K562 (cell line): Measurements from ENCODE around the gene TSPAN18. TPM values are rescaled to one million over a fixed set of nuclear protein-coding genes. Genes with fewer than 3 reads are reported as not detected.

Source experiments
- CHCHD3 ChIP-seq: fragments of 250-450 bp; sonication (Bioruptor Pico); IDR thresholded peaks from 2 replicates; pipeline ENCODE4 v2.1.2; 2022; ENCODE audit warnings: mild to moderate bottlenecking
- FUS ChIP-seq: fragments of 200-400 bp; formaldehyde crosslinking; optimal IDR thresholded peaks from 2 replicates; pipeline ENCODE3; 2017; ENCODE audit warnings: low read depth, low read length
- GTF2F1 ChIP-seq: IDR thresholded peaks from 2 replicates; pipeline ENCODE4 v1.6.1; 2011; ENCODE audit warnings: low read depth, low read length, improper control_type of control experiment
- RAD21 ChIP-seq, 2 experiments: fragments of 250-450 bp in 1 of 2; fragments of 450-650 bp in 1 of 2; sonication (Bioruptor Pico) in 1 of 2; formaldehyde crosslinking in 1 of 2; IDR thresholded peaks in 1 of 2; conservative IDR thresholded peaks in 1 of 2; 2 replicates each; pipeline versions ENCODE4 v1.4.0 to v1.8.0; 2020 to 2022; ENCODE audit warnings: mild to moderate bottlenecking in 2 of 2, moderate library complexity in 1 of 2
- RBM17 ChIP-seq: fragments of 200-400 bp; formaldehyde crosslinking; IDR thresholded peaks from 2 replicates; pipeline ENCODE4 v1.6.1; 2017; ENCODE audit warnings: low read depth, mild to moderate bottlenecking, low read length, borderline replicate concordance
- SREBF2 ChIP-seq: sonication (generic); formaldehyde crosslinking; IDR thresholded peaks from 2 replicates; pipeline ENCODE4 v1.4.0; 2020; ENCODE audit warnings: mild to moderate bottlenecking, missing genetic modification reagents
- XRCC5 ChIP-seq: fragments of 200-400 bp; formaldehyde crosslinking; IDR thresholded peaks from 2 replicates; pipeline ENCODE4 v1.6.1; 2017; ENCODE audit warnings: low read depth, mild to moderate bottlenecking, low read length
- ZKSCAN3 ChIP-seq: fragments of 250-450 bp; sonication (Bioruptor Pico); IDR thresholded peaks from 2 replicates; pipeline ENCODE4 v1.4.0; 2020
- ZNF212 ChIP-seq: fragments of 450-650 bp; formaldehyde crosslinking; IDR thresholded peaks from 2 replicates; pipeline ENCODE4 v1.4.0; 2020; ENCODE audit warnings: mild to moderate bottlenecking
- ZNF232 ChIP-seq: sonication (generic); formaldehyde crosslinking; IDR thresholded peaks from 2 replicates; pipeline ENCODE4 v1.8.0; 2022; ENCODE audit warnings: mild to moderate bottlenecking, missing genetic modification reagents
- ZNF408 ChIP-seq: fragments of 250-450 bp; sonication (Bioruptor Pico); IDR thresholded peaks from 2 replicates; pipeline ENCODE4 v1.4.0; 2020; ENCODE audit warnings: low read depth, mild to moderate bottlenecking, moderate library complexity
- polyA plus RNA-seq, 8 experiments: library from polyadenylated mRNA; depleted of rRNA in 4 of 8; stranded (reverse) in 5 of 8; unstranded in 3 of 8; fragments of >200 nt; fragmentation: Nextera tagmentation in 2 of 8; fragmentation: Illumina TruSeq in 1 of 8; extraction: Ambion mirVana in 2 of 8; extraction: Trizol in 1 of 8; gene quantifications; 2 replicates each; pipeline versions ENCODE4 v1.2.1 to v1.2.3, GENCODE V29; 2011 to 2014; ENCODE audit warnings: inconsistent platforms in 1 of 8, missing spikeins in 1 of 8
- total RNA-seq, 7 experiments: library from RNA; depleted of rRNA in 6 of 7; stranded (reverse); fragments of >200 nt in 6 of 7; fragmentation: Illumina TruSeq in 2 of 7; extraction: Trizol in 2 of 7; gene quantifications; 2 replicates each; pipeline versions ENCODE4 v1.2.1 to v1.2.3, GENCODE V29; 2011 to 2021; ENCODE audit warnings: low replicate concordance in 1 of 7
- TF ChIP-seq, protein P1 (sequence below), 3 experiments: IDR thresholded peaks in 2 of 3; conservative IDR thresholded peaks in 1 of 3; 2 replicates each; pipeline ENCODE4 v1.5.1; 2011 to 2012; ENCODE audit warnings: low read length in 3 of 3, mild to moderate bottlenecking in 3 of 3, control low read depth in 2 of 3, improper control_type of control experiment in 1 of 3, inconsistent platforms in 1 of 3, low read depth in 1 of 3, mixed read lengths in 1 of 3, moderate library complexity in 1 of 3; ENCODE audit not compliant: insufficient read depth in 2 of 3
- TF ChIP-seq, protein P2 (sequence below): fragments of 450-650 bp; IDR thresholded peaks from 2 replicates; pipeline ENCODE4 v1.6.1; 2017; ENCODE audit warnings: antibody characterized with exemption
- TF ChIP-seq, protein P3 (sequence below): sonication (generic); formaldehyde crosslinking; IDR thresholded peaks from 2 replicates; pipeline ENCODE4 v1.8.0; 2022; ENCODE audit warnings: missing genetic modification reagents, mild to moderate bottlenecking, borderline replicate concordance
- TF ChIP-seq, protein P4 (sequence below): fragments of 450-650 bp; IDR thresholded peaks from 2 replicates; pipeline ENCODE4 v1.6.1; 2018; ENCODE audit warnings: mild to moderate bottlenecking, low read depth; ENCODE audit not compliant: partially characterized antibody

The TSPAN18 gene
- total and polyA plus RNA-seq, 9 of the 15 experiments (the other 6 are each of a cell fraction or from before 2014, with no cell fraction given) = 0.17 to 0.35 (median 0.22) TPM; not detected in 4

DNA sequence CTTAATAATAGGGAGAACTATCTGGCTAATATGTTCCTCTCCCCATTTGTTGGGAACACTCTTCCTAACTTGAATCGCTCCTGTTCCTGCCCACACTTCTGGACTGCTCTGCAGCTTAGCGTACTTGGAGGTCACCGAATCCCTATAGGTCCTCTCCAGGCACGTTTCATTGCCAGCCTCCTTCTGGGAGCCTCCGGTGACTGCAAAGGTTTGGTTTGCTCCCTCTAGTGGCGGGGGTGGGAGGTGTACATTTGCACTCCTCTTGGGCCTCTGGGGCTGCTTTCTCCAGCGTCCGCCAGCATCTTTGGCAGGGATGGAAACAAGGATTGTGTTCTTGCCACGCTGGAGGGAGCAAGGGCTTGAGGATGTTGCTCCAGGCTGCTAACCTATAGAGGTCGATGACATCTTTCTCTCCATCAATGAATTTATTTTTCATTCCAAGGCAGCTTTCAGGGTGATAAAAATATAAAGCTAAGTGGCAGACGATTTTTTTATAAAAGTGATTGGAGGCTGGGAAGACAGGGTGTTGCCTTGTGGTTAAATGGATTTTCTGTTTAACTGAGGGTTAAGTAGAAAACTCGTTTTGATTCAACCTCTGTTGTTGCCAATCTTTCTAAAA is 48.7 kb downstream of the TSPAN18 start (continued):
- TF ChIP-seq, protein P1, sequence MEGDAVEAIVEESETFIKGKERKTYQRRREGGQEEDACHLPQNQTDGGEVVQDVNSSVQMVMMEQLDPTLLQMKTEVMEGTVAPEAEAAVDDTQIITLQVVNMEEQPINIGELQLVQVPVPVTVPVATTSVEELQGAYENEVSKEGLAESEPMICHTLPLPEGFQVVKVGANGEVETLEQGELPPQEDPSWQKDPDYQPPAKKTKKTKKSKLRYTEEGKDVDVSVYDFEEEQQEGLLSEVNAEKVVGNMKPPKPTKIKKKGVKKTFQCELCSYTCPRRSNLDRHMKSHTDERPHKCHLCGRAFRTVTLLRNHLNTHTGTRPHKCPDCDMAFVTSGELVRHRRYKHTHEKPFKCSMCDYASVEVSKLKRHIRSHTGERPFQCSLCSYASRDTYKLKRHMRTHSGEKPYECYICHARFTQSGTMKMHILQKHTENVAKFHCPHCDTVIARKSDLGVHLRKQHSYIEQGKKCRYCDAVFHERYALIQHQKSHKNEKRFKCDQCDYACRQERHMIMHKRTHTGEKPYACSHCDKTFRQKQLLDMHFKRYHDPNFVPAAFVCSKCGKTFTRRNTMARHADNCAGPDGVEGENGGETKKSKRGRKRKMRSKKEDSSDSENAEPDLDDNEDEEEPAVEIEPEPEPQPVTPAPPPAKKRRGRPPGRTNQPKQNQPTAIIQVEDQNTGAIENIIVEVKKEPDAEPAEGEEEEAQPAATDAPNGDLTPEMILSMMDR (IDR thresholded peaks at IDR 0.05 in 2 of 3, conservative IDR thresholded peaks at IDR 0.05 in 1 of 3; ENCODE audit: insufficient read depth in 2 of 3, low read depth in 1 of 3, low read length in 3 of 3) = peak; percentile 87 to 92 (median 89)
- TF ChIP-seq CHCHD3 = no peak
- no peak for TF ChIP-seq ZNF408
- TF ChIP-seq, protein P2, sequence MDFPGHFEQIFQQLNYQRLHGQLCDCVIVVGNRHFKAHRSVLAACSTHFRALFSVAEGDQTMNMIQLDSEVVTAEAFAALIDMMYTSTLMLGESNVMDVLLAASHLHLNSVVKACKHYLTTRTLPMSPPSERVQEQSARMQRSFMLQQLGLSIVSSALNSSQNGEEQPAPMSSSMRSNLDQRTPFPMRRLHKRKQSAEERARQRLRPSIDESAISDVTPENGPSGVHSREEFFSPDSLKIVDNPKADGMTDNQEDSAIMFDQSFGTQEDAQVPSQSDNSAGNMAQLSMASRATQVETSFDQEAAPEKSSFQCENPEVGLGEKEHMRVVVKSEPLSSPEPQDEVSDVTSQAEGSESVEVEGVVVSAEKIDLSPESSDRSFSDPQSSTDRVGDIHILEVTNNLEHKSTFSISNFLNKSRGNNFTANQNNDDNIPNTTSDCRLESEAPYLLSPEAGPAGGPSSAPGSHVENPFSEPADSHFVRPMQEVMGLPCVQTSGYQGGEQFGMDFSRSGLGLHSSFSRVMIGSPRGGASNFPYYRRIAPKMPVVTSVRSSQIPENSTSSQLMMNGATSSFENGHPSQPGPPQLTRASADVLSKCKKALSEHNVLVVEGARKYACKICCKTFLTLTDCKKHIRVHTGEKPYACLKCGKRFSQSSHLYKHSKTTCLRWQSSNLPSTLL = peak; percentile 94
- TF ChIP-seq RAD21 (CRISPR knock-in tag; conservative IDR thresholded peaks at IDR 0.05 in 1 of 2, IDR thresholded peaks at IDR 0.05 in 1 of 2) = peak; percentile 52 to 70; a peak in 3 of 4 replicates
- no peak for TF ChIP-seq ZNF212 (CRISPR knock-in tag)
- TF ChIP-seq, protein P3, sequence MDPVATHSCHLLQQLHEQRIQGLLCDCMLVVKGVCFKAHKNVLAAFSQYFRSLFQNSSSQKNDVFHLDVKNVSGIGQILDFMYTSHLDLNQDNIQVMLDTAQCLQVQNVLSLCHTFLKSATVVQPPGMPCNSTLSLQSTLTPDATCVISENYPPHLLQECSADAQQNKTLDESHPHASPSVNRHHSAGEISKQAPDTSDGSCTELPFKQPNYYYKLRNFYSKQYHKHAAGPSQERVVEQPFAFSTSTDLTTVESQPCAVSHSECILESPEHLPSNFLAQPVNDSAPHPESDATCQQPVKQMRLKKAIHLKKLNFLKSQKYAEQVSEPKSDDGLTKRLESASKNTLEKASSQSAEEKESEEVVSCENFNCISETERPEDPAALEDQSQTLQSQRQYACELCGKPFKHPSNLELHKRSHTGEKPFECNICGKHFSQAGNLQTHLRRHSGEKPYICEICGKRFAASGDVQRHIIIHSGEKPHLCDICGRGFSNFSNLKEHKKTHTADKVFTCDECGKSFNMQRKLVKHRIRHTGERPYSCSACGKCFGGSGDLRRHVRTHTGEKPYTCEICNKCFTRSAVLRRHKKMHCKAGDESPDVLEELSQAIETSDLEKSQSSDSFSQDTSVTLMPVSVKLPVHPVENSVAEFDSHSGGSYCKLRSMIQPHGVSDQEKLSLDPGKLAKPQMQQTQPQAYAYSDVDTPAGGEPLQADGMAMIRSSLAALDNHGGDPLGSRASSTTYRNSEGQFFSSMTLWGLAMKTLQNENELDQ (CRISPR knock-in tag) = no peak
- TF ChIP-seq, protein P4, sequence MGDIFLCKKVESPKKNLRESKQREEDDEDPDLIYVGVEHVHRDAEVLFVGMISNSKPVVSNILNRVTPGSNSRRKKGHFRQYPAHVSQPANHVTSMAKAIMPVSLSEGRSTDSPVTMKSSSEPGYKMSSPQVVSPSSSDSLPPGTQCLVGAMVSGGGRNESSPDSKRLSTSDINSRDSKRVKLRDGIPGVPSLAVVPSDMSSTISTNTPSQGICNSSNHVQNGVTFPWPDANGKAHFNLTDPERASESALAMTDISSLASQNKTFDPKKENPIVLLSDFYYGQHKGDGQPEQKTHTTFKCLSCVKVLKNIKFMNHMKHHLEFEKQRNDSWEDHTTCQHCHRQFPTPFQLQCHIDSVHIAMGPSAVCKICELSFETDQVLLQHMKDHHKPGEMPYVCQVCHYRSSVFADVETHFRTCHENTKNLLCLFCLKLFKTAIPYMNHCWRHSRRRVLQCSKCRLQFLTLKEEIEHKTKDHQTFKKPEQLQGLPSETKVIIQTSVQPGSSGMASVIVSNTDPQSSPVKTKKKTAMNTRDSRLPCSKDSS = no peak
- TF ChIP-seq GTF2F1 = no peak
- no peak for TF ChIP-seq FUS
- TF ChIP-seq SREBF2 (CRISPR knock-in tag) = no peak
- peak; percentile 79; the same call in 1 of the 2 replicates for TF ChIP-seq XRCC5
- TF ChIP-seq ZNF232 = no peak
- TF ChIP-seq ZKSCAN3 (CRISPR knock-in tag) = no peak
- TF ChIP-seq RBM17 = no peak
